HepG2 (cell line): Measurements from ENCODE around the gene BBS5. TPM values are rescaled to one million over a fixed set of nuclear protein-coding genes. Genes with fewer than 3 reads are reported as not detected.

Experiments
- BORCS8-MEF2B ChIP-seq: sonication (generic); formaldehyde crosslinking; IDR thresholded peaks from 2 replicates; pipeline ENCODE4 v1.8.0; 2022; ENCODE audit warnings: mild to moderate bottlenecking, missing genetic modification reagents
- CAMTA2 ChIP-seq: sonication (generic); formaldehyde crosslinking; IDR thresholded peaks from 2 replicates; pipeline ENCODE4 v1.4.0; 2020; ENCODE audit warnings: mild to moderate bottlenecking, missing genetic modification reagents, borderline replicate concordance
- GABPB1 ChIP-seq: IDR thresholded peaks from 2 replicates; pipeline ENCODE4 v1.6.1; 2016; ENCODE audit warnings: mild to moderate bottlenecking, missing genetic modification reagents, moderate library complexity, missing compliant biosample characterization
- HNF1A ChIP-seq, 2 experiments: sonication (generic) in 1 of 2; formaldehyde crosslinking in 1 of 2; IDR thresholded peaks; 2 replicates each; pipeline versions ENCODE4 v1.4.0 to v1.6.1; 2016 to 2020; ENCODE audit warnings: borderline replicate concordance in 1 of 2, low read depth in 1 of 2, mild to moderate bottlenecking in 1 of 2, missing genetic modification reagents in 1 of 2
- HNRNPLL ChIP-seq: fragments of 200-400 bp; formaldehyde crosslinking; IDR thresholded peaks from 2 replicates; pipeline ENCODE4 v1.6.1; 2017; ENCODE audit warnings: mild to moderate bottlenecking, low read depth, low read length; ENCODE audit not compliant: poor library complexity, severe bottlenecking
- IKZF1 ChIP-seq: fragments of 450-650 bp; IDR thresholded peaks from 2 replicates; pipeline ENCODE4 v1.7.1; 2016
- MED8 ChIP-seq: sonication (generic); formaldehyde crosslinking; IDR thresholded peaks from 2 replicates; pipeline ENCODE4 v1.8.1; 2023; ENCODE audit warnings: mild to moderate bottlenecking, missing genetic modification reagents; ENCODE audit not compliant: insufficient replicate concordance
- SMYD3 ChIP-seq: sonication (generic); formaldehyde crosslinking; IDR thresholded peaks from 2 replicates; pipeline ENCODE4 v1.8.1; 2023; ENCODE audit warnings: mild to moderate bottlenecking, missing genetic modification reagents
- TOE1 ChIP-seq: sonication (generic); formaldehyde crosslinking; IDR thresholded peaks from 2 replicates; pipeline ENCODE4 v1.4.0; 2020; ENCODE audit warnings: mild to moderate bottlenecking, missing genetic modification reagents
- ZBTB40 ChIP-seq, 2 experiments: fragments of 450-650 bp in 1 of 2; sonication (generic) in 1 of 2; formaldehyde crosslinking in 1 of 2; IDR thresholded peaks; 2 replicates each; pipeline versions ENCODE4 v1.6.1 to v1.8.0; 2016 to 2022; ENCODE audit warnings: antibody characterized with exemption in 1 of 2, mild to moderate bottlenecking in 1 of 2, missing genetic modification reagents in 1 of 2
- ZNF660 ChIP-seq: sonication (generic); formaldehyde crosslinking; IDR thresholded peaks from 2 replicates; pipeline ENCODE4 v1.5.1; 2020; ENCODE audit warnings: mild to moderate bottlenecking, low read depth, missing genetic modification reagents, borderline replicate concordance
- ZNF709 ChIP-seq: sonication (generic); formaldehyde crosslinking; IDR thresholded peaks from 2 replicates; pipeline ENCODE4 v1.5.0; 2020; ENCODE audit warnings: mild to moderate bottlenecking, missing genetic modification reagents
- polyA plus RNA-seq, 8 experiments: library from polyadenylated mRNA; depleted of rRNA in 3 of 8; stranded (reverse) in 7 of 8; unstranded in 1 of 8; fragments of >200 nt; fragmentation: Illumina TruSeq in 4 of 8; extraction: Trizol in 4 of 8; gene quantifications; 2 replicates each; pipeline versions ENCODE4 v1.2.1 to v1.2.3, GENCODE V29; 2011 to 2016; ENCODE audit warnings: low read depth in 4 of 8, missing spikeins in 1 of 8, mixed read lengths in 1 of 8; ENCODE audit not compliant: insufficient read depth in 1 of 8
- total RNA-seq, 5 experiments: library from RNA; depleted of rRNA; stranded (reverse); fragments of >200 nt; fragmentation: Illumina TruSeq; extraction: Trizol; gene quantifications; 2 replicates each; pipeline ENCODE4 v1.2.3, GENCODE V29; 2016; ENCODE audit warnings: low read depth in 1 of 5
- TF ChIP-seq, protein P1 (sequence below): sonication (generic); formaldehyde crosslinking; IDR thresholded peaks from 2 replicates; pipeline ENCODE4 v1.8.1; 2023; ENCODE audit warnings: mild to moderate bottlenecking, moderate library complexity, missing genetic modification reagents

Gene BBS5
- total and polyA plus RNA-seq, 2 of the 13 experiments (the other 11 are each of a cell fraction or from before 2014, with no cell fraction given) = 1.8 to 4.5 TPM

DNA sequence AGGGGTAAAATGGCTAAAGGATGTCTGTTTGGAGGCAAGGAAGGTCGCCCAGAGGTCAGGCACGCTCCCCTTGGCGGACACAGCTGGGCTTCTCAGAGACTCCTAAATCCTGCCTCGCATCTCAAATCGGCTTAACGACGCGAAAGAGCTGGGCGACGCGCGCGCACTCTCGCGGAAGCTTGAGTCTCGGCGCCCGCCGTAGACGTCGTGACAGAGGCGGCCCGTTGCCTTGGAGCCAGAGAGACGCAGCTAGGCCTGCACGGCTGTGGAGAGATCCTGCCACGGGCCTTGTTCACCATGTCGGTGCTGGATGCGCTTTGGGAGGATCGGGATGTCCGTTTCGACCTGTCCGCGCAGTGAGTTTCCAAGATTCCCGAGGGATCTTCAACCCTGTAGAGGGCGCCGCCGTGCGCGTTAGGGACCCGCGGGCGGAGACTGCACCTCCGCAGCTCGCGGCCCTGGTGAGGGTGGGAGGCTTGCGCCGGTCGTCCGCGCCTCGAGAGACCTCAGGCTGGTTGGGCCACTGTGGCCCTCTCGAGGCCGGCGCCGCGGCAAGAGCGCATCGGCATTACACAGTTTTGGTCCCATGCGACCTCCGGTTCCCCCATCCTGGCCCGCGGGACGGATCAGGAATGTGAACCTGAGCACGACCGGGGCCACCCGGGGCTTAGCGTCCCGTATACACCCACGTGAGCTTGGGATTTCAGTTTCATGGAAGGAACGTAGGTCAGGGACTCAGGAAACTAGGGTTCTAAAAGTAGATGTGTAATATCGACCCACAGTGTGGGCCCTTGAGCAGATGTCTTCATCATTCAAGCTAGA, at the start of gene BBS5 (continued):
- TF ChIP-seq IKZF1 (no peak), ZNF709 (CRISPR knock-in tag) (peak; percentile 91), BORCS8-MEF2B (CRISPR knock-in tag) (peak; percentile 96), ZNF660 (CRISPR knock-in tag) (no peak), HNF1A (IDR thresholded peaks at IDR 0.05; ENCODE audit: low read depth) (no peak), HNF1A (CRISPR knock-in tag; IDR thresholded peaks at IDR 0.05; ENCODE audit: borderline replicate concordance) (peak; percentile 52; the same call in 1 of the 2 replicates), GABPB1 (CRISPR knock-in tag) (peak; percentile 84), MED8 (no peak), TOE1 (CRISPR knock-in tag) (peak; percentile 78; the same call in 1 of the 2 replicates), CAMTA2 (CRISPR knock-in tag) (peak; percentile 31; the same call in 1 of the 2 replicates), ZBTB40 (IDR thresholded peaks at IDR 0.05) (no peak), ZBTB40 (CRISPR knock-in tag; IDR thresholded peaks at IDR 0.05) (peak; percentile 89), HNRNPLL (peak; percentile 96), SMYD3 (peak; percentile 80; the same call in 1 of the 2 replicates)
- TF ChIP-seq, protein P1, sequence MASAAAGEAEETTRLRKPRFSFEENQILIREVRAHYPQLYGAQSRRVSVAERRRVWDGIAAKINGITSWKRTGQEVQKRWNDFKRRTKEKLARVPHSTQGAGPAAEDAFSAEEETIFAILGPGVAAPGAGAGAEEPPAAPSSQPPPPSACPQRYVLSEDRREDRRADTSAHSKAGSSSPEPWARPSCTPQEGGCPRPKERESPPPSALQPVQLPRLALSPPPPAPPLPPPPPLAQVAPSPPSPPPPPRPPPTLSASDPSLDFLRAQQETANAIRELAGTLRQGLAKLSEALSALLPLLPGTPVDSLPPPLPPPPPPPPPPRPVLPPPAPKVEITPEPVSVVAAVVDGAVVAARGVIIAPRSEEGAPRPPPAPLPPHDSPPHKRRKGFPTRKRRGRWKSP (CRISPR knock-in tag) = peak; percentile 98
